ENCODE measurements around the gene IER3.
"Not testable (repeated sequence)": the region's sequence is repeated elsewhere in the genome, so short reads cannot be mapped to it uniquely, and the experiment has no call there.

IER3 gene

DNA sequence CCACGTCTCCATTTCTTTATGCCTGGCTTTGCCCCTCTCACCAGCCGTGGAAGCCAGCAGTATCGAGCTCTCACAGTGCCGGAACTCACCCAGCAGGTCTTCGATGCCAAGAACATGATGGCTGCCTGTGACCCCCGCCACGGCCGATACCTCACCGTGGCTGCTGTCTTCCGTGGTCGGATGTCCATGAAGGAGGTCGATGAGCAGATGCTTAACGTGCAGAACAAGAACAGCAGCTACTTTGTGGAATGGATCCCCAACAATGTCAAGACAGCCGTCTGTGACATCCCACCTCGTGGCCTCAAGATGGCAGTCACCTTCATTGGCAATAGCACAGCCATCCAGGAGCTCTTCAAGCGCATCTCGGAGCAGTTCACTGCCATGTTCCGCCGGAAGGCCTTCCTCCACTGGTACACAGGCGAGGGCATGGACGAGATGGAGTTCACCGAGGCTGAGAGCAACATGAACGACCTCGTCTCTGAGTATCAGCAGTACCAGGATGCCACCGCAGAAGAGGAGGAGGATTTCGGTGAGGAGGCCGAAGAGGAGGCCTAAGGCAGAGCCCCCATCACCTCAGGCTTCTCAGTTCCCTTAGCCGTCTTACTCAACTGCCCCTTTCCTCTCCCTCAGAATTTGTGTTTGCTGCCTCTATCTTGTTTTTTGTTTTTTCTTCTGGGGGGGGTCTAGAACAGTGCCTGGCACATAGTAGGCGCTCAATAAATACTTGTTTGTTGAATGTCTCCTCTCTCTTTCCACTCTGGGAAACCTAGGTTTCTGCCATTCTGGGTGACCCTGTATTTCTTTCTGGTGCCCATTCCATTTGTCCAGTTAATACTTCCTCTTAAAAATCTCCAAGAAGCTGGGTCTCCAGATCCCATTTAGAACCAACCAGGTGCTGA, 20.3 kb downstream of the IER3 start:
- H3K4me3 ChIP-seq (ENCODE audit: low read length in 2 of 2); H3K9ac ChIP-seq (ENCODE audit: low read depth in 1 of 2, low read length in 2 of 2); H3K9me3 ChIP-seq (ENCODE audit: control insufficient read depth in 2 of 2, low read length in 2 of 2); H3K27ac ChIP-seq (ENCODE audit: low read depth in 2 of 2, low read length in 2 of 2); H3K27me3 ChIP-seq (ENCODE audit: control insufficient read depth in 2 of 2, insufficient read depth in 2 of 2, low read length in 2 of 2): not testable (repeated sequence)
- Histone ChIP-seq H3K36me3 (ENCODE audit: control insufficient read depth in 2 of 2, insufficient read depth in 2 of 2, low read length in 2 of 2) (peaks cover 40 to 53% of the 10 kb centered on the region in 2 donors), H3K4me1 (ENCODE audit: control insufficient read depth in 2 of 2, insufficient read depth in 2 of 2, low read length in 2 of 2) (peaks cover 15 to 18% of the 10 kb centered on the region in 2 donors)

DNA sequence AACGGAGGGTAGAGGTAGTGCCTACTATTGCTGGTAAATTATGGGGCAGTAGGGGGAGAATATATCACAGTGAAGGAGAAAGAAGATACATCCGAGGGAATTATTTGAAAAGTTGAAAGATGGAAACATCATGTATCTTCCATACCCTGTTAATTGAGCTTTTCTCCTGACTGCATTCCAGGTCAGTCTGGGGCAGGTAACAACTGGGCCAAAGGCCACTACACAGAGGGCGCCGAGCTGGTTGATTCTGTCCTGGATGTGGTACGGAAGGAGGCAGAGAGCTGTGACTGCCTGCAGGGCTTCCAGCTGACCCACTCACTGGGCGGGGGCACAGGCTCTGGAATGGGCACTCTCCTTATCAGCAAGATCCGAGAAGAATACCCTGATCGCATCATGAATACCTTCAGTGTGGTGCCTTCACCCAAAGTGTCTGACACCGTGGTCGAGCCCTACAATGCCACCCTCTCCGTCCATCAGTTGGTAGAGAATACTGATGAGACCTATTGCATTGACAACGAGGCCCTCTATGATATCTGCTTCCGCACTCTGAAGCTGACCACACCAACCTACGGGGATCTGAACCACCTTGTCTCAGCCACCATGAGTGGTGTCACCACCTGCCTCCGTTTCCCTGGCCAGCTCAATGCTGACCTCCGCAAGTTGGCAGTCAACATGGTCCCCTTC, 21.0 kb downstream of the IER3 start:
- not testable (repeated sequence) for H3K4me3 ChIP-seq (ENCODE audit: low read length in 2 of 2); H3K27me3 ChIP-seq (ENCODE audit: control insufficient read depth in 2 of 2, insufficient read depth in 2 of 2, low read length in 2 of 2); H3K9me3 ChIP-seq (ENCODE audit: control insufficient read depth in 2 of 2, low read length in 2 of 2); H3K27ac ChIP-seq (ENCODE audit: low read depth in 2 of 2, low read length in 2 of 2)
- Histone ChIP-seq H3K4me1 (ENCODE audit: control insufficient read depth in 2 of 2, insufficient read depth in 2 of 2, low read length in 2 of 2) (peaks cover 15 to 19% of the 10 kb centered on the region in 2 donors), H3K9ac (ENCODE audit: low read depth in 1 of 2, low read length in 2 of 2) (peak overlapping the region in 1 of 2 donors; percentile 36), H3K36me3 (ENCODE audit: control insufficient read depth in 2 of 2, insufficient read depth in 2 of 2, low read length in 2 of 2) (peaks cover 37 to 53% of the 10 kb centered on the region in 2 donors)

DNA sequence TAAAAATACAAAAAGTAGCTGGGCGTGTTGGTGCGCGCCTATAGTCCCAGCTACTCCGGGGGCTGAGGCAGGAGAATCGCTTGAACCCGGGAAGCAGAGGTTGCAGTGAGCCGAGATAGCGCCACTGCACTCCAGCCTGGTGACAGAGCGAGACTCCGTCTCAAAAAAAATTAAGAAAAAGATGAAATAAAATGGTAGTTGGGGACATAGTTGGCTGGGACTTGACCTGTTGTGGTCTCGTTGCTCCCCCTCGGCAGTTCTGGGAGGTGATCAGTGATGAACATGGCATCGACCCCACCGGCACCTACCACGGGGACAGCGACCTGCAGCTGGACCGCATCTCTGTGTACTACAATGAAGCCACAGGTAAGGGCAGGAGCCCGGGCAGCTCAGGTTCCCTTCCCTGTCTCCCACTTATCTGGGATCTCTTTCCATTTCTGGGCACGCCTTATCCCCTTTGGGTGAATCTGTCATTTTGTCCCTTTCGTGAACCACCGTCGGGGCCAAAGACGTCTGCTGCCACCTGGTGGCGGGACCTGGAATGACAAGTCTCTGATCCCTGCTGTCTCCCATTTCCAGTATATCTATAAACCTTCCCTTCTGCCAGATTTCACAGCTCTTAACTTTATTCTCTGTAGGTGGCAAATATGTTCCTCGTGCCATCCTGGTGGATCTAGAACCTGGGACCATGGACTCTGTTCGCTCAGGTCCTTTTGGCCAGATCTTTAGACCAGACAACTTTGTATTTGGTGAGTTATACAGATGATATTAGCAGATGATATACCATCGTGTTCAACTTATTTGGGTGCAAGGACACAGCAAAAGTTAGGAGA, 21.9 kb downstream of the IER3 start:
- peak overlapping the region; percentile 36 to 78 for H3K9ac ChIP-seq (ENCODE audit: low read depth in 1 of 2, low read length in 2 of 2)
- H3K9me3 ChIP-seq (ENCODE audit: control insufficient read depth in 2 of 2, low read length in 2 of 2) = no peaks in the 10 kb centered on the region
- H3K4me3 ChIP-seq (ENCODE audit: low read length in 2 of 2) = peak overlapping the region; percentile 53 to 80
- peaks cover 15 to 22% of the 10 kb centered on the region in 2 donors for H3K4me1 ChIP-seq (ENCODE audit: control insufficient read depth in 2 of 2, insufficient read depth in 2 of 2, low read length in 2 of 2)
- peaks cover 32 to 45% of the 10 kb centered on the region in 2 donors for H3K36me3 ChIP-seq (ENCODE audit: control insufficient read depth in 2 of 2, insufficient read depth in 2 of 2, low read length in 2 of 2)
- peak overlapping the region; percentile 38 to 95 for H3K27ac ChIP-seq (ENCODE audit: low read depth in 2 of 2, low read length in 2 of 2)
- H3K27me3 ChIP-seq (ENCODE audit: control insufficient read depth in 2 of 2, insufficient read depth in 2 of 2, low read length in 2 of 2) = no peaks in the 10 kb centered on the region

DNA sequence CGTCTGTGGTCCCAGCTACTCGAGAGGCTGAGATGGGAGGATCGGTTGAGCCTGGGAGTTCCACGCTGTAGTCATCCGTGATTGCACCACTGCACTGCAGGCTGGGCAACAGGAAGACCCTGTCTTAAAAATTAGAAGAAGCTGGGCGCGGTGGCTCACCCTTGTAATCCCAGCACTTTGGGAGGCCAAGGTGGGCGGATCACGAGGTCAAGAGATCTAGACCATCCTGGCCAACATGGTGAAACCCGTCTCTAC, 22.4 kb downstream of the IER3 start:
- H3K27me3 ChIP-seq (ENCODE audit: control insufficient read depth in 2 of 2, insufficient read depth in 2 of 2, low read length in 2 of 2); H3K9me3 ChIP-seq (ENCODE audit: control insufficient read depth in 2 of 2, low read length in 2 of 2): not testable (repeated sequence)
- Histone ChIP-seq H3K27ac (ENCODE audit: low read depth in 2 of 2, low read length in 2 of 2) (peak overlapping the region; percentile 92 to 95), H3K4me3 (ENCODE audit: low read length in 2 of 2) (peak overlapping the region; percentile 80 to 81), H3K9ac (ENCODE audit: low read depth in 1 of 2, low read length in 2 of 2) (peak overlapping the region; percentile 70 to 78), H3K36me3 (ENCODE audit: control insufficient read depth in 2 of 2, insufficient read depth in 2 of 2, low read length in 2 of 2) (peaks cover 31 to 42% of the 10 kb centered on the region in 2 donors), H3K4me1 (ENCODE audit: control insufficient read depth in 2 of 2, insufficient read depth in 2 of 2, low read length in 2 of 2) (peaks cover 15 to 23% of the 10 kb centered on the region in 2 donors)

DNA sequence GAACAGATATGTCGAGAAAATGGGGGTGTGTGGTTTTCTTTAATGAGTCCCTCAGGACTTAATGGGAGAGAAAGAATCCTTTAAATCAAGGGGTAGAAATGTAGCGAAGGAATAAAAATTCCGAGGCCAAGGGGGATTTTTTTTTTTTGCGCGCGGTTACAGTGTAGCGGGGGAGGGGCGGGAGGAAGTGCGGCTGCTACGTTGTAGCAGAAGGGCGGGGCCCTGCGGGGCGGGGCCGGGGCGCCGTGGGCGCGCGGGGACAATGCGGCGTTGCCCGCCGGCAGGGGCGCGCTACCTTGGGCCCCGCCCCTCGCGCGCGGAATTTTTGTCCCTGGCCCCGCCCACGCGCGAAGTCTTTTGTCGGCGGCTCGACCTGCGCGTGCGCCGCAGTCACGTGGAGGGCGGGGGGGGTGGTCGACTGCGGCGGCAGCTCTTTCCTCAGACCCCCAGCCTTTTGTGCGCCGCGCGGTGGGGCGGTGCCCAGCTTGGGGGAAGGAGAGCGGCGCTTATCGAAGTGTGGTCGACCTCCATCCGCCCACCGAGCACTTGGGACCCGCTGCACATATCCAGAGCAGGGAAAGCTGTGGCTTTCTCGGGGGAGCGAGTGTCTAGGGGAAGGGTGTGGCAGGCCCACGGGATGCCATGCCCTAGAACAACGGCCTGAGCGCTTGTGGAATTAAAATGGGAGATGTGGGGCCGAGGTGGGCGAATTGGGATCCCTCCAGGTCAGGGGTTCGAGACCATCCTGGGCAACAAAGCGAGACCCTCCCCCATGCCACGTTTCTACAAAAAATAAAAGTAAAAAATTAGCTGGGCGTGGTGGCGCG, 22.9 kb downstream of the IER3 start:
- Histone ChIP-seq H3K4me3 (ENCODE audit: low read length in 2 of 2) (peak overlapping the region; percentile 87 to 96), H3K9me3 (ENCODE audit: control insufficient read depth in 2 of 2, low read length in 2 of 2) (no peaks in the 10 kb centered on the region), H3K27me3 (ENCODE audit: control insufficient read depth in 2 of 2, insufficient read depth in 2 of 2, low read length in 2 of 2) (no peaks in the 10 kb centered on the region), H3K27ac (ENCODE audit: low read depth in 2 of 2, low read length in 2 of 2) (peak overlapping the region; percentile 93 to 95), H3K4me1 (ENCODE audit: control insufficient read depth in 2 of 2, insufficient read depth in 2 of 2, low read length in 2 of 2) (peaks cover 19 to 29% of the 10 kb centered on the region in 2 donors), H3K36me3 (ENCODE audit: control insufficient read depth in 2 of 2, insufficient read depth in 2 of 2, low read length in 2 of 2) (peaks cover 31 to 38% of the 10 kb centered on the region in 2 donors), H3K9ac (ENCODE audit: low read depth in 1 of 2, low read length in 2 of 2) (peak overlapping the region; percentile 87 to 95)

DNA sequence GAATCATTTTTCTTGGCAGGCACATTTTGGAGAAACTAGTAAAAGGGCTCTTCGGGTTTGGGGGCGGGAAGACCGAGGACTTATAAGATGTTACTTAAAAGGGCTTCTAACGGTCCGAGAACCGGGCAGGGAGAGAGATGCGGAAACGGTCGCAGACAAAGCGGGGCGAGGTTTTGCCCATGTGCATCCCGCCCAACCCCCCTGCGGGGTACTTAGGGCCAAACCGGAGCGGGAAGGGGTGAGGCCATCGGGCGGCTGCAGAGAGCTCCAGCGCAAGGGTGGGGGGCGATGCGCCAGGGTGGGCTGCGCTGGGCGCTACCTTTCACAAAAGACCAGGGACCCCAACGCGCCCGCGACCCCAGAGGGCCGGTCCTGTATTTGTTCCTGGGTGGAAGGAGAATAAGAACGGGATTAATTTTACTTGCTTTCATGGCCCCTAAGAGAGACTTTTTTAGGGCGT, 23.6 kb downstream of the IER3 start:
- Histone ChIP-seq H3K27me3 (ENCODE audit: control insufficient read depth in 2 of 2, insufficient read depth in 2 of 2, low read length in 2 of 2) (no peaks in the 10 kb centered on the region), H3K4me1 (ENCODE audit: control insufficient read depth in 2 of 2, insufficient read depth in 2 of 2, low read length in 2 of 2) (peaks cover 19 to 31% of the 10 kb centered on the region in 2 donors), H3K27ac (ENCODE audit: low read depth in 2 of 2, low read length in 2 of 2) (peak overlapping the region; percentile 93 to 95), H3K9me3 (ENCODE audit: control insufficient read depth in 2 of 2, low read length in 2 of 2) (no peaks in the 10 kb centered on the region), H3K9ac (ENCODE audit: low read depth in 1 of 2, low read length in 2 of 2) (peak overlapping the region; percentile 87 to 95), H3K4me3 (ENCODE audit: low read length in 2 of 2) (peak overlapping the region; percentile 87 to 96), H3K36me3 (ENCODE audit: control insufficient read depth in 2 of 2, insufficient read depth in 2 of 2, low read length in 2 of 2) (peaks cover 28 to 33% of the 10 kb centered on the region in 2 donors)

DNA sequence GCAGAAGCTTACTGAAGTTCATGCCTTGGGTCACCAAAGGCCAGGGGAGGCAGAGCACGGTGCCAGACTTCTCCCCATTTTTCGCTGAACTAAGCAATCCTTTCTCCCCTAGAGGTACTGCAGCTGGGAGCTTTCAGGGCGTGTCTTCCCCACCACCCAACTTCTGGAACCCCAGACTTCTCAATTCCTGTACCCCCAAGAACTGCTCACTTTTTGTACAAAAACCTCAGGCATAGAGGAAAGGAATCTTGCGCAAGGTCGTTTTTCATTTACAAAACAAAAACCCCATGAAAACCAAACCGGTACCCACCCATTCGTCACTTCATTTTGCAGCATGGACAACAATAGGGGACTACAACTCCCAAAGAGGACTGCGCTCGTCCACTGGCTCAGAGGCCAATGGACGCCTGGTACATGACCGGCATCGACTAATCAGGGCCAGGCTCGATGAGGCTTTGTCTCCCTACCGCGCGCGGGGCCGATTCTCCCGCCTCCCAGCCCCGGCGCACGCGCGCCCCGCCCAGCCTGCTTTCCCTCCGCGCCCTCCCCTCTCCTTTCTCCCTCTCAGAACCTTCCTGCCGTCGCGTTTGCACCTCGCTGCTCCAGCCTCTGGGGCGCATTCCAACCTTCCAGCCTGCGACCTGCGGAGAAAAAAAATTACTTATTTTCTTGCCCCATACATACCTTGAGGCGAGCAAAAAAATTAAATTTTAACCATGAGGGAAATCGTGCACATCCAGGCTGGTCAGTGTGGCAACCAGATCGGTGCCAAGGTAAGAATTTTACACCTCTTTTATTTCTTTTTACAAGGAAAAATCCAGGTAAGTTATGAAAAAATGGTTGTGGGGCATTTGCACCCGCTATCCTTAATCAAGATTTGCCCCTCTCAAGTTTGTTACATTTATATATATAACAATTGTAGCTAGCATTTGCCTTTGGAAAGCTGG, 24.3 kb downstream of the IER3 start, which contains the start of gene TUBB:
Gene TUBB, plus strand, starts transcription at position 562 of the 947 bp plus-strand sequence. Its CDS starts 155 bp downstream, at position 717.
- Histone ChIP-seq H3K9me3 (ENCODE audit: control insufficient read depth in 2 of 2, low read length in 2 of 2) (no peaks in the 10 kb centered on the region), H3K36me3 (ENCODE audit: control insufficient read depth in 2 of 2, insufficient read depth in 2 of 2, low read length in 2 of 2) (peaks cover 21 to 26% of the 10 kb centered on the region in 2 donors), H3K27ac (ENCODE audit: low read depth in 2 of 2, low read length in 2 of 2) (peak within 1 kb of the TSS; percentile 93 to 95), H3K27me3 (ENCODE audit: control insufficient read depth in 2 of 2, insufficient read depth in 2 of 2, low read length in 2 of 2) (no peaks in the 10 kb centered on the region), H3K4me1 (ENCODE audit: control insufficient read depth in 2 of 2, insufficient read depth in 2 of 2, low read length in 2 of 2) (peaks cover 17 to 31% of the 10 kb centered on the region in 2 donors), H3K4me3 (ENCODE audit: low read length in 2 of 2) (peak within 1 kb of the TSS; percentile 87 to 96), H3K9ac (ENCODE audit: low read depth in 1 of 2, low read length in 2 of 2) (peak within 1 kb of the TSS; percentile 87 to 95)

DNA sequence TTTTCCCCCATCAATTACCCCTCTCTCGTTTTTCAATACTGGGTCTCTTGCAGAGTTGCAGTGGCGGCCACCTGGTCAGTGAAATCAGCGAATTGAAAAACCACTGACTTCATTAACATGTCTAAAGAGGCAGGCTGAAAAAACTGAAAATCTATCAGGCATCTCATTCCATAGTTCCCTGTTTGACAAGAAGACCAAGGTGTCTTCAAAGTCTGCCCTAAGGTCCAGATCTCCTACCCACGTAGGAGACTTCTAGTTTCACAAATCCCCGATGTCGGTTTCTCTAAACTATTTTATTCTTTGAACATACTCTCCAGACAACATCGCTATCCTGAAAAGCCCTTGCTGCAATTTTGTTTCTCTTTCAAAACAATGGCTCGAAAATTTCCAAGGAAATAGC, 25.0 kb downstream of the IER3 start:
- no peaks in the 10 kb centered on the region for H3K9me3 ChIP-seq (ENCODE audit: control insufficient read depth in 2 of 2, low read length in 2 of 2)
- peak overlapping the region; percentile 71 to 87 for H3K9ac ChIP-seq (ENCODE audit: low read depth in 1 of 2, low read length in 2 of 2)
- peaks cover 15 to 19% of the 10 kb centered on the region in 2 donors for H3K36me3 ChIP-seq (ENCODE audit: control insufficient read depth in 2 of 2, insufficient read depth in 2 of 2, low read length in 2 of 2)
- H3K4me1 ChIP-seq (ENCODE audit: control insufficient read depth in 2 of 2, insufficient read depth in 2 of 2, low read length in 2 of 2) = peaks cover 17 to 31% of the 10 kb centered on the region in 2 donors
- H3K27me3 ChIP-seq (ENCODE audit: control insufficient read depth in 2 of 2, insufficient read depth in 2 of 2, low read length in 2 of 2) = no peaks in the 10 kb centered on the region
- H3K4me3 ChIP-seq (ENCODE audit: low read length in 2 of 2) = peak overlapping the region; percentile 87 to 96
- peak overlapping the region; percentile 85 to 95 for H3K27ac ChIP-seq (ENCODE audit: low read depth in 2 of 2, low read length in 2 of 2)
